Gastroesophageal sphincter (tissue), 4 donors: ENCODE data around the gene TLCD5. TPM values are rescaled to one million over a fixed set of nuclear protein-coding genes. Genes with fewer than 3 reads are reported as not detected.

Experiments used
- ATAC-seq: fragments of 150-250 bp; one replicate; pipeline ENCODE4 v1.9.1; 2016; ENCODE audit warnings: mild to moderate bottlenecking, moderate library complexity
- H3K27ac ChIP-seq, 4 donors: fragments of 200-600 bp; sonication (generic) in 3 of 4; 1 replicate in 3 of 4; 2 replicates in 1 of 4; pipeline ENCODE4 v1.5.1; 2016 to 2019
- H3K27me3 ChIP-seq: fragments of 200-600 bp; sonication (generic); one replicate; pipeline ENCODE4 v1.5.1; 2019
- H3K36me3 ChIP-seq, 2 donors: fragments of 200-600 bp; sonication (generic); one replicate each; pipeline ENCODE4 v1.5.1; 2019; ENCODE audit warnings: control low read depth in 1 of 2
- H3K4me1 ChIP-seq, 3 donors: fragments of 200-600 bp; sonication (generic); 1 replicate in 2 of 3; 2 replicates in 1 of 3; pipeline ENCODE4 v1.5.1; 2016 to 2019; ENCODE audit warnings: control low read depth in 2 of 3
- H3K4me3 ChIP-seq, 2 donors: fragments of 200-600 bp; sonication (generic); one replicate each; pipeline ENCODE4 v1.5.1; 2019; ENCODE audit warnings: mild to moderate bottlenecking in 1 of 2, moderate library complexity in 1 of 2
- H3K9me3 ChIP-seq, 3 donors: fragments of 200-600 bp; sonication (generic); one replicate each; pipeline ENCODE4 v1.5.1; 2017 to 2019; ENCODE audit warnings: control low read depth in 2 of 3
- EP300 ChIP-seq: sonication (generic); formaldehyde crosslinking; IDR thresholded peaks from one replicate; pipeline ENCODE4 v1.6.1; 2017; ENCODE audit warnings: antibody characterized with exemption, mild to moderate bottlenecking
- POLR2A ChIP-seq, 2 donors: fragments of 450-650 bp; IDR thresholded peaks; one replicate each; pipeline ENCODE4 v1.6.1; 2017; ENCODE audit warnings: antibody characterized with exemption in 2 of 2, mild to moderate bottlenecking in 2 of 2, moderate library complexity in 1 of 2
- POLR2AphosphoS5 ChIP-seq: sonication (generic); formaldehyde crosslinking; IDR thresholded peaks from one replicate; pipeline ENCODE4 v1.6.1; 2017; ENCODE audit warnings: antibody characterized with exemption
- WGBS, 2 donors: methylation state at CpG; one replicate each; pipeline ENCODE4 v1.1.5; 2018; ENCODE audit warnings: low coverage in 1 of 2; 5-methylcytosine and 5-hydroxymethylcytosine counted together
- total RNA-seq, 4 donors: library from RNA; depleted of rRNA; stranded (reverse); fragments of >200 nt; gene quantifications; one replicate each; pipeline ENCODE4 v1.1.0, GENCODE V29; 2016
- TF ChIP-seq, protein P1 (sequence below), 4 experiments: fragments of 200-600 bp in 2 of 4; fragments of 450-650 bp in 2 of 4; sonication (generic) in 1 of 4; IDR thresholded peaks; one replicate each; pipeline ENCODE4 v1.5.1; 2017 to 2019; ENCODE audit warnings: antibody characterized with exemption in 4 of 4, mild to moderate bottlenecking in 2 of 4, moderate library complexity in 2 of 4

The TLCD5 gene
- total RNA-seq, 4 donors from 2014 or later, result 6.1 to 8.1 (median 7.5) TPM

DNA sequence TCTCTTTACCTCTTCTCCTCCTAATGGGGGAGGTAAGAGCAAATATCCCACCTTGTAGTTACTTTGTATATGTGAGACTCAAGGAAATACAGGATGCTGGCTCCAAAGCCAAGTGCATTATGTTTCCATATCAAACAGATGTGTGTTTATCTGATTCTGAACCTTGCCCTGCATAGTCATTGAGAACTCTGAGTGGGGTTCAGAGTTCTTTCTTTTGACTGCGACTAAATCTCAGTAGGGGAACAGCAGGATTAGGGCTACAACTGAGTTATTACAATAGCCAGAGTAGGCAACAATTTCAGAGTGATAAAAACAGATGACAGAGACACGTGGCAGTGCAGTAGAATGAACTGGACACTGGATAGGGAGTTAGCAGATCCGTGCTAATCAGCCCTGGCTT, 34.1 kb upstream of the TLCD5 start:
- Histone ChIP-seq H3K9me3 (no peaks in the 10 kb centered on the region), H3K27ac (no peak overlapping the region), H3K27me3 (peaks cover 47% of the 10 kb centered on the region), H3K4me1 (no peaks in the 10 kb centered on the region), H3K4me3 (no peak overlapping the region), H3K36me3 (no peaks in the 10 kb centered on the region)
- no peak for ATAC-seq
- WGBS, 2 donors, result 54 to 64% methylated on average over 3 of the region's 3 CpGs
- TF ChIP-seq POLR2AphosphoS5 (no peak), EP300 (no peak), POLR2A (IDR thresholded peaks at IDR 0.05) (no peak)
- TF ChIP-seq, protein P1, sequence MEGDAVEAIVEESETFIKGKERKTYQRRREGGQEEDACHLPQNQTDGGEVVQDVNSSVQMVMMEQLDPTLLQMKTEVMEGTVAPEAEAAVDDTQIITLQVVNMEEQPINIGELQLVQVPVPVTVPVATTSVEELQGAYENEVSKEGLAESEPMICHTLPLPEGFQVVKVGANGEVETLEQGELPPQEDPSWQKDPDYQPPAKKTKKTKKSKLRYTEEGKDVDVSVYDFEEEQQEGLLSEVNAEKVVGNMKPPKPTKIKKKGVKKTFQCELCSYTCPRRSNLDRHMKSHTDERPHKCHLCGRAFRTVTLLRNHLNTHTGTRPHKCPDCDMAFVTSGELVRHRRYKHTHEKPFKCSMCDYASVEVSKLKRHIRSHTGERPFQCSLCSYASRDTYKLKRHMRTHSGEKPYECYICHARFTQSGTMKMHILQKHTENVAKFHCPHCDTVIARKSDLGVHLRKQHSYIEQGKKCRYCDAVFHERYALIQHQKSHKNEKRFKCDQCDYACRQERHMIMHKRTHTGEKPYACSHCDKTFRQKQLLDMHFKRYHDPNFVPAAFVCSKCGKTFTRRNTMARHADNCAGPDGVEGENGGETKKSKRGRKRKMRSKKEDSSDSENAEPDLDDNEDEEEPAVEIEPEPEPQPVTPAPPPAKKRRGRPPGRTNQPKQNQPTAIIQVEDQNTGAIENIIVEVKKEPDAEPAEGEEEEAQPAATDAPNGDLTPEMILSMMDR (IDR thresholded peaks at IDR 0.05), result no peak

DNA sequence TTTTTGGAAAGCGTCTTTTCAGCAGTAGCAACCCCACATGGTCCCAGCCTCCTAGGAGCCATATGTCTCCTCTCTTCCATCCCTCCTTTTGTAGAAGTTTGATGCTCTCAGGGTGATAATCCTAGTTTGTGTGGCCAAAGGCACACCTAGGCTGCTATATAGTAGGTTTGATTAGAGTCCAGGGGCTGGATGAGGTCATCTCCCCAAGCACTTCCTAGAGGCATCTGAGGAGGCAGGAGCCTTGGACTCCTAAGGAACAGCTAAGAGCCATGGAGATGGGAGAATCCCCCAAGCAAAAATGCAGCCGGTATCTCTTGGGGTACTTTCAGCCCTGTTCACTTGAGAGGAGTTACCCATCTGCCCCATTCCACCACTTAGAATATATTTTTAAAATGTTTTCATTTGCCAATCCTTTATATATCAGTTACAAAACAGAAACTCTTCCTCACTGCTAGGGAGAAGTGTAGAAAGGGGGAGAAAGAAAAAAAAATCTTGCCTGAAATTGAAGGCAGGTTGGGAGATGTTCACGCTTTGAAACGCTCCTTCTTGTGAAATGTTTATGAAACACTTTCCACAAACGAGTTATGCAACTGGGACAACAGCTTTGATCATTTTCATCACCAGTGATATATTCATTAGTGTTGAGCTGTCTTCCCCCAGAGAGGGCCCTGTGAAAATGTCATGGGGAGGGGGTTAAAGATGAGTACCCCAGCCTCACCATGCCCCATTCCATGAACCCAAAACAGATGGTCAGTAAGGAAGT, 31.9 kb upstream of the TLCD5 start:
- WGBS, 2 donors, result 62 to 87% methylated on average over 3 to 5 of the region's 5 CpGs
- Histone ChIP-seq H3K4me3 (no peak overlapping the region), H3K27ac (no peak overlapping the region), H3K27me3 (peaks cover 64% of the 10 kb centered on the region), H3K36me3 (no peaks in the 10 kb centered on the region), H3K4me1 (no peaks in the 10 kb centered on the region), H3K9me3 (no peaks in the 10 kb centered on the region)
- TF ChIP-seq POLR2A (IDR thresholded peaks at IDR 0.05) (no peak), POLR2AphosphoS5 (no peak), EP300 (no peak)
- TF ChIP-seq, protein P1 (IDR thresholded peaks at IDR 0.05), result no peak
- no peak for ATAC-seq

DNA sequence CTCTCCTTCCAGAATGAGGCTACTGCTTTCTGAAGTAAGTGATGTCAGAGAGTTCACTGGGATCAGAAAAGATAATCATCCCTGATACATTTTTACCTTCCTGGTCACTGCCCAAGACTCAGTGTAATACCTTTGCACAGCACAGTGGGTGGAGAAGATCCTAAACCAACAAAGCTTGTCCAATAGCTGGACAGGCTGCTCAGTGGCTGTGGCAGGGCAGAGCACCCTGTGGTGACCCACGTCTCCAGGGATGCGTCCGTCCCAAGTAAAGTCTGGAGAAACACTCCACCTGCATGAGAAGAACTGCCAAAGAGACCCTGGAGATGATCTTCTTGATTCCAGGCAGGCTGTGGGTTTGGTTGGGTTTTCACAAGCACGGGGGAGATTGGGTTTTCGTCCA, 31.0 kb upstream of the TLCD5 start:
- Histone ChIP-seq H3K36me3 (no peaks in the 10 kb centered on the region), H3K4me1 (no peaks in the 10 kb centered on the region), H3K4me3 (no peak overlapping the region), H3K27me3 (peaks cover 71% of the 10 kb centered on the region), H3K27ac (no peak overlapping the region), H3K9me3 (no peaks in the 10 kb centered on the region)
- no peak for ATAC-seq
- no peak for TF ChIP-seq POLR2A (IDR thresholded peaks at IDR 0.05)
- TF ChIP-seq, protein P1 (IDR thresholded peaks at IDR 0.05), result no peak
- no peak for TF ChIP-seq POLR2AphosphoS5
- no peak for TF ChIP-seq EP300
- 73 to 74% methylated on average over 3 to 5 of the region's 5 CpGs for WGBS, 2 donors

DNA sequence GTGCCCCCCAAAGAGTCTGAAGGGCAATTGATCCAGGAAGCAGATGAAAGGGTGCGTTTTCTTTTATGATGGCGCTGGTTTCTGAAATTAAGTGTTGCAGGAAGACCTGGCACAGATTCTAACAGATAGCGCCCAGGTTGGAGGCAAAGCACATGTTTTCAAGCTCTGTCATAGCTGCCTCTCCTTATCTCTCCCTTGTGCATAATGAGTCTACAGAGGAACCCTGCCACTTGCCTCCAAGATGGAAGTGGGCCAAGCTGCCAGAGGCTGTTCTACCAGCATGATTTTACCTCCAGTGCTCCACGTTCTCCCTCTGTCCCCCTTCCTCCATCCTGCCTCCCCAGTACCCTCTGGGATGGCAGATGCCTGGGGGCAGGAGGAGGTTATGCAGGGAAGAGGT, 30.0 kb upstream of the TLCD5 start:
- ATAC-seq, result no peak
- TF ChIP-seq POLR2A (IDR thresholded peaks at IDR 0.05) (no peak), POLR2AphosphoS5 (no peak), EP300 (no peak)
- TF ChIP-seq, protein P1 (IDR thresholded peaks at IDR 0.05), result no peak

DNA sequence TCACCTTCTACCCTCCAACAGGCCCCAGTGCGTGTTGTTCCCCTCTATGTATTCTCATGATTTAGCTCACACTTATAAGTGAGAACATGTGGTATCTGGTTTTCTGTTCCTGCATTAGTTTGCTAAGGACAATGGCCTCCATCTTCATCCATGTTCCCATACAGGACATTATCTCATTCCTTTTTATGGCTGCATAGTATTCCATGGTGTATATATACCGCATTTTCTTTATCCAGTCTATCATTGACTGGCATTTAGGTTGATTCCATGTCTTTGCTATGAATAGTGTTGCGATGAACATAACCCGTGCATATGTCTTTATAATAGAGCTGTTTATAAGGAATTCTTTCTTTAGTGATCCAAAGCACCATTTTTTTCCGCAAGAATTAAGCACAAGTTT, 28.5 kb upstream of the TLCD5 start:
- H3K4me1 ChIP-seq, result peaks cover 0 to 9% (median 0%) of the 10 kb centered on the region in 3 donors
- no peak overlapping the region for H3K27ac ChIP-seq
- no peaks in the 10 kb centered on the region for H3K9me3 ChIP-seq
- no peaks in the 10 kb centered on the region for H3K36me3 ChIP-seq
- no peak overlapping the region for H3K4me3 ChIP-seq
- ATAC-seq, result no peak
- 82 to 98% methylated on average over 4 to 5 of the region's 5 CpGs for WGBS, 2 donors
- TF ChIP-seq EP300 (no peak), POLR2AphosphoS5 (no peak), POLR2A (IDR thresholded peaks at IDR 0.05) (no peak)
- TF ChIP-seq, protein P1 (IDR thresholded peaks at IDR 0.05), result no peak
- peaks cover 65% of the 10 kb centered on the region for H3K27me3 ChIP-seq

More for the DNA sequence above, 30.0 kb upstream of the TLCD5 start:
- Histone ChIP-seq H3K4me3 (no peak overlapping the region), H3K9me3 (no peaks in the 10 kb centered on the region), H3K27ac (no peak overlapping the region), H3K36me3 (no peaks in the 10 kb centered on the region), H3K4me1 (peaks cover 0 to 6% (median 0%) of the 10 kb centered on the region in 3 donors), H3K27me3 (peaks cover 71% of the 10 kb centered on the region)
- 76 to 77% methylated on average over 2 to 4 of the region's 4 CpGs for WGBS, 2 donors
